Measurements from ENCODE around the gene FEZF2.

FEZF2 gene

DNA sequence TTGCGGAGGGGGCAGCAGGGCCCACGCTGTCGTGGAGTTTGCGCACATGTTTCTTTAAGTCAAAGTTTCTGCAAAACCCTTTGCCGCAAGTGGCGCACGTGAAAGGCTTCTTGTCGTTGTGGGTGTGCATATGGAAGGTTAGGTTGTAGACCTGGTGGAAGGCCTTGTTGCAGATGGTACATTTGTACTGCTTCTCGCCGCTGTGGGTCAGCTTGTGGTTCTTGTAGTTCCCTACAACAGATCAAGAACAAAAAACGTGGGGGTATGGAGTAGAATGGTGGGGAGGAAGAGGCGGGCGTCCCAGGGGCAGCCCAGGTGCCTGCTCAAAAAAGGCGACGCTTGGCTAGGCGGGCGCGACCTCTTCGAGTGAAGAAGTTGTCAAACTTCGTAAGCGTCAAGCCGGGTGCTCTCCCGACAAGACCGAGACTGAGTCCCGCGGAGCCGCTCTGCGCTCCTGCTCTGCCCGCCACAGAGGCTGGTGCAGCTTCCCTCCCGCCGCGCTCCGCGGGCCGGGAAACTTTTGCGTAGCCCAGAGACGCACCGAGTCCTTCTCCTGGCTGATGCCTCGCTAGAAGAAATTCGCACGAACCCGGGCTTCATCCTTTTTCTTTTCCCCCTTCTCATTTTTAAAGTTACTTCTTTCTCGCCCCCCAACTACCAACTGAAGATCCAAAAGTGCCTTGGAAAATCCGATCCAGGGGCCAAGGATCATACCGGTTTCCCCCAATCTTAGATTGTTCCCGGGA lies 3.1 kb downstream of the FEZF2 start:
- in situ Hi-C loops (cut with MboI; ENCODE audit: low sequenced_read_pairs, unreplicated experiment), result no loop called here
- DNase-seq (ENCODE audit: low spot score), result no peak
- TF ChIP-seq, protein P1, sequence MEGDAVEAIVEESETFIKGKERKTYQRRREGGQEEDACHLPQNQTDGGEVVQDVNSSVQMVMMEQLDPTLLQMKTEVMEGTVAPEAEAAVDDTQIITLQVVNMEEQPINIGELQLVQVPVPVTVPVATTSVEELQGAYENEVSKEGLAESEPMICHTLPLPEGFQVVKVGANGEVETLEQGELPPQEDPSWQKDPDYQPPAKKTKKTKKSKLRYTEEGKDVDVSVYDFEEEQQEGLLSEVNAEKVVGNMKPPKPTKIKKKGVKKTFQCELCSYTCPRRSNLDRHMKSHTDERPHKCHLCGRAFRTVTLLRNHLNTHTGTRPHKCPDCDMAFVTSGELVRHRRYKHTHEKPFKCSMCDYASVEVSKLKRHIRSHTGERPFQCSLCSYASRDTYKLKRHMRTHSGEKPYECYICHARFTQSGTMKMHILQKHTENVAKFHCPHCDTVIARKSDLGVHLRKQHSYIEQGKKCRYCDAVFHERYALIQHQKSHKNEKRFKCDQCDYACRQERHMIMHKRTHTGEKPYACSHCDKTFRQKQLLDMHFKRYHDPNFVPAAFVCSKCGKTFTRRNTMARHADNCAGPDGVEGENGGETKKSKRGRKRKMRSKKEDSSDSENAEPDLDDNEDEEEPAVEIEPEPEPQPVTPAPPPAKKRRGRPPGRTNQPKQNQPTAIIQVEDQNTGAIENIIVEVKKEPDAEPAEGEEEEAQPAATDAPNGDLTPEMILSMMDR (IDR thresholded peaks at IDR 0.05; ENCODE audit: borderline replicate concordance, control extremely low read depth, extremely low read depth, insufficient read depth, missing control alignments), result no peak

DNA sequence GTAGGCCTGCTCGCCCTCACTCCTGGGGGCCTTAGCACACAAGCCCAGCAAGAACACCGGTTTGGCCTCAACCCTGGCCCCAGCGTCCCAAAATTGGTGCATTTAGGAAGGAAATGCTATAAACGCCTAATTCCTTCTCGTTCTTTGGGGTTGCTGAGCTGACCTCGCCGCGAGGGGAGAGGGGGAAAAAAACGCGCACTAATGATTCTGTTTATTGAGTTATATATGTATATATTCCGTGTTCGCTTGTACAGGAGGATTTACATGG lies 3.9 kb downstream of the FEZF2 start:
- in situ Hi-C loops (cut with MboI; ENCODE audit: low sequenced_read_pairs, unreplicated experiment), result no loop called here
- no peak for DNase-seq (ENCODE audit: low spot score)
- TF ChIP-seq, protein P1 (IDR thresholded peaks at IDR 0.05; ENCODE audit: borderline replicate concordance, control extremely low read depth, extremely low read depth, insufficient read depth, missing control alignments), result no peak

DNA sequence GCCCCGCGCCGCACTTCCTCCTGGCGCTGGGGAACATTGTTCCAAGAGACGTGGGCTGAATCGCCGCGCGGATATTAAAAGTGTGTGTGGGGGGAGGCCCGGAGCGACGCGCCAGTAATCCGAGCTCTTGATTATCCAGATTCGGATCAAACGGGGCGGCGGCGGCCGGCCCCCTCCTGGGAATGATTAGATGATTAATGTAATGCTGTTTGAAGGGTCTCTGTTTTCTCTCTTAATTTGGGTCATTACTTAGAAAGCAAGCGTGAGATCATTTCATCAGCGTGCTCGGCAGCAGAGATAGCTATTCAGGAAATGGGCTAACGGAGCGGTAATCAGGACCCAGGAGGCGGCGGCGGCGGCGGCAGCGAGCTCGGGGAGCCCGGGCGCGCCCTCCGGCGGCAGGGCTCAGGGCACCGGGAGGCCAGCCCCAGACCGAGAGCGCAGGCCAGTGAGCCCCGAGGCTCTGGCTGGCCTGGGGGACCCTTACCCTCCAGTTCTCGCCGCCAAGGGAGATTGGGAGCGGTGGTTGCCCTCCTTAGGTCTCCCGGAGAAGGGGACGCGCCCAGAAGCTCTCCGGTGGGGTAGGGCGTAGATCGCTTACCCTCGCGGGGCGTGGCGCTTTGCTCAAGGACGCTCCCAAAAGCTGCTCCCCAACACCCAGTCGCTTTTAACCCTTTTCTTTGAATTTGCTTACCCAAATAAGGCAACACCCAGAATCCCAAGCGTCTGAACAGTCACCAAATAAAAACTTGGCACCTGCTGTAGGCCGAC lies 4.5 kb downstream of the FEZF2 start:
- TF ChIP-seq, protein P1 (IDR thresholded peaks at IDR 0.05; ENCODE audit: borderline replicate concordance, control extremely low read depth, extremely low read depth, insufficient read depth, missing control alignments), result no peak
- DNase-seq (ENCODE audit: low spot score), result no peak
- in situ Hi-C loops (cut with MboI; ENCODE audit: low sequenced_read_pairs, unreplicated experiment), result no loop called here

DNA sequence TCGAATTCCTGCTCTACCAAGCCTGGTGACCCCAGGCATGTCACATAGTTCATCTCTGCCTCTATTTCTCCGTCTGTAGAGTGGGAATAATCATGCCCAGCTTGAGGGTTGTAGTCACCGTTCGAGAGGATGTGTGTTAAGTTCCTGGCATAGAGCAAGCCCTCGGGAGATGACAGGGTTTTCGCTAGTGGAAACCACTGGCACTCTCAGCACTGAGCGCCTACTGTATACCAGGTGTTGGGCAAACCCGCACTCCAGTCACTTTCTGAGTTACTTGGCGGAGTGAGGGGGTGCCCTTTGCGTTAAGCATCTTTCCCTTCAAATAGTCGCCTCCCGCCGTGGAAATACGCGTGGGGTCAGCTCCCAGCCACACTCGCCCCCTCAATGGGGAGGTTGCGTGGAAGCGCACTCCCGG lies 5.1 kb downstream of the FEZF2 start:
- in situ Hi-C loops (cut with MboI; ENCODE audit: low sequenced_read_pairs, unreplicated experiment), result no loop called here
- TF ChIP-seq, protein P1 (IDR thresholded peaks at IDR 0.05; ENCODE audit: borderline replicate concordance, control extremely low read depth, extremely low read depth, insufficient read depth, missing control alignments), result no peak
- DNase-seq (ENCODE audit: low spot score), result no peak

DNA sequence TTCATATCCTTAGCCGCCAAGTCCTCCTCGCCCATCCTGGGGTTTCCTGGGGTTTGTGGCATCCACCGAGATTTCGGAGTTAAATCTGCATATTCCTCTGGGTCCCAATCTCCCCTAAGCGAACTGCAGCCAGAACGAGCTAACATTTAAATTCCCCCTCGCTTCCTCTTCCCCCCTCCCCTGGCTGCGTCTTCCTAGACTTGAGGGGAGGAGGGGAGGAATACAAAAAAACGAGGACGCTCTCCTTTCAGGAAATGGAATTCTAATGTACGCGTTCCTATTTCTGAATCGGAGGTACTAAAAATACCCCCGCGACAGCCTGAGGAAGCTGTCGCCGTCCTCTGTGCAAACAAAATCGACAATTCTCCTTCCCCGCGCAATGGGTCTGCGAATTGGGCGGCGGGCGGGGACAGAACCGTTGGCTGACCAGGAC lies 5.6 kb downstream of the FEZF2 start:
- TF ChIP-seq, protein P1 (IDR thresholded peaks at IDR 0.05; ENCODE audit: borderline replicate concordance, control extremely low read depth, extremely low read depth, insufficient read depth, missing control alignments), result no peak
- no peak for DNase-seq (ENCODE audit: low spot score)
- in situ Hi-C loops (cut with MboI; ENCODE audit: low sequenced_read_pairs, unreplicated experiment), result no loop called here

DNA sequence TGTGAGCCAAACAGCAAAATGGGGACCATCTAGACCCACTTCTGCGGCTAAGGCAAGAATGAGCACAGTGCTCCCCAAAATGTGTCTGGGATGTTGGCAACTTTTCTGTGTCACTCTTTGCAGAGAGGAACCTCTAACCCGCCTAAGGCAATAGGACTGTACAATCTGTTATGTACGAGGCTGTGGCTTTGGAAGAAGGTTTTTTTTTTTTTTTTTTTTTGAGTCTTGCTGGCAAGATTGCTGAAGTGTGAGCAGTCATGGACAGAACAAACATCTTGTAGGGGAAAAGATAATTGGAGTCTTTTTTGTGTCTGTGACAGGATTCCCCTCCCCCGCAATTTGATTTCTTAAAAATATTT lies 7.2 kb downstream of the FEZF2 start:
- TF ChIP-seq, protein P1 (IDR thresholded peaks at IDR 0.05; ENCODE audit: borderline replicate concordance, control extremely low read depth, extremely low read depth, insufficient read depth, missing control alignments), result no peak
- no peak for DNase-seq (ENCODE audit: low spot score)
- in situ Hi-C loops (cut with MboI; ENCODE audit: low sequenced_read_pairs, unreplicated experiment), result no loop called here
